ENCODE data around the gene DRAXIN.

DRAXIN gene

GRCh38 chr1:11691302-11691914 is at the start of gene DRAXIN:
Gene DRAXIN, plus strand, starts transcription at chr1:11691710. Its CDS starts 14,549 bp downstream, at chr1:11706259.
- DNase-seq, result peak; percentile 67

- no peak for DNase-seq
These were observed 49.7 kb upstream of the DRAXIN start for GRCh38 chr1:11641776-11642305.

DNA sequence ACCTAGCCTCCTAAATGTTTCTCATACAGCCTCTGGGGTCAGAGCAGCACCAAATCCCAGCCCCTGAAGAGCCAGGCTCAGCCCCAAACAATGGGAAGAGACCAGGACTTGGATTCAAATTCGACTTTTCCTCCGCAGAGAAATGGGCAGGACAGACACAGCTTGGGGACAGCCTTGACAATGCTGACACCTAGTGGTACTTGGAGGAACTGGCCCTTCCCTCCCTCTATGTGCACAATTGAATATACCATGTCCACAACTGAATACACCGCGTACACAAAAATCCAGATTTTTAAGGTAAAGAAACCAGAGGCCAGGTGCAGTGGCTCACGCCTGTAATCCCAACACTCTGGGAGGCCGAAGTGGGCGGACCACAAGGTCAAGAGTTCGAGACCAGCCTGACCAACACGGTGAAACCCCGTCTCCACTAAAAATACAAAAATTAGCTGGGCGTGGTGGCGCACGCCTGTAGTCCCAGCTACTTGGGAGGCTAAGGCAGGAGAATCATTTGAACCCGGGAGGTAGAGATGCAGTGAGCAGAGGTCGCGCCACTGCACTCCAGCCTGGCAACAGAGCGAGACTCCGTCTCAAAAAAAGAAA is 49.0 kb upstream of the DRAXIN start:
- DNase-seq, result peak; percentile 44

DNA sequence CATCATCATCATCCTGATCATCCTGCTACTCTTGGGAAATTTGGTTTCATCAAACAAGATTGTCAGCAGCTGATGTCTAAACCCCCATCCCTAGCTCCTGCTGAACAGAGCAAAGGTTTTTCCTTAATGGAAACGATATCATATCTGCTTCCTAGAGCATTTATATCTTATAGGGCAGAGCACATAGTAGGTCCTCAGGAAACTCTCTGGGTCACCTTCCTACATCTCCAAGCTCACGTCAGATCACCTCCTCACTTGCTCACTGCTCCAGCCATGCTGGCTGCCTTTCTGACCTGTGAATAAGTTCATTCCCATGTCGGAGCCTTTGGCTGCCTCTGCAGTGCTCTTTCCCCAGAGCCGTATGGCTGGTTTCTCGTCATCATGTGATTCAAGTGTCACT is 47.7 kb upstream of the DRAXIN start:
- no peak for DNase-seq

GRCh38 chr1:11645270-11645669 is 46.2 kb upstream of the DRAXIN start:
- no peak for DNase-seq

DNA sequence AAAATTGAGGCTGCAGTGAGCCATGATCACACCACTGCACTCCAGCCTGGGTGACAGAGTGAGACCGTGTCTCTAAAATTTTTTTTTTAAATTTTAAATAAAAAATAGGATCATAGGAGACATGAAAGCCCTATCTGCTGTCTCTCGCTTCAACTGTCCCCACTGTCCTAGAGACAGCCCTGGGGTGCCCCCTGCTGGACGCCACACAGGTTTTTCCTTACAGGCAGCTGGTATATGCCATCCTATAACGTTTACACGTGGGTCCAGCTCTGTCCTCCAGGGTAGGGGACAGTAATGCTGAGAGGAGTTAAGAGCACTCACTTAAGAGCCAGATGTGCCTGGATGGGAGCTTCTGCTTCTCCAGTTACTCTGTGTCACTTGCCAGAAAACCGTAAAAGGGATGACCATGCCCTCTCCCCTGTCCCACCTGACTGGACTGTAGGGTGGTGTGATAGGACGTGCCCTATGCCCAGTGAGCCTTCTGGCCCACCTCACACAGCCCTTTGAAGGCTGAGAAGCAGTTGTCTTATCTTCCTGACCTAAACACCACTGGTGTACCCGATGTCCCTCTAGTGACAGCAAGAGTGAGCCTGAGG is 45.7 kb upstream of the DRAXIN start:
- DNase-seq, result peak; percentile 78

- no peak for DNase-seq
These were observed 45.2 kb upstream of the DRAXIN start for GRCh38 chr1:11646317-11646716.

DNA sequence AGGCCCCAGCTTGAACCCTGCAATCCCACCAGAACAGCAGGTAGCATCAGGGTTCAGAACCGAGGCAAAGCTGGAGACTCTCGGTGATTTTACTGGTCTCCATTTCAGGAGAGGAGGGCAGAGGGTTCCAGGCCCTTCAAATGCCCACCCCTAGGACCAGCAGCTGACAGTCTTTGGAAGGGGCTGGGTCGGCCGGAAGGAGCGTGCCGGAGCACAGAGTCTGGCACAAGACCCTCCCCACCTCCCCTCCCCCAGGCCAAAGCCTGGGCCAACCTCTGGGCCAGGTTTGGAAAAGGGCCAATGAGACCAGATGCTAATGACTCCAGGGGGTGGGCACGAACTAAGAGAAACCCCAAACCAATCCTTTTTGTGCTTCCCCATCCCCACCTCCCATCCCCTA is 44.2 kb upstream of the DRAXIN start:
- DNase-seq, result no peak

GRCh38 chr1:11648039-11648438 is 43.5 kb upstream of the DRAXIN start:
- DNase-seq, result no peak

DNA sequence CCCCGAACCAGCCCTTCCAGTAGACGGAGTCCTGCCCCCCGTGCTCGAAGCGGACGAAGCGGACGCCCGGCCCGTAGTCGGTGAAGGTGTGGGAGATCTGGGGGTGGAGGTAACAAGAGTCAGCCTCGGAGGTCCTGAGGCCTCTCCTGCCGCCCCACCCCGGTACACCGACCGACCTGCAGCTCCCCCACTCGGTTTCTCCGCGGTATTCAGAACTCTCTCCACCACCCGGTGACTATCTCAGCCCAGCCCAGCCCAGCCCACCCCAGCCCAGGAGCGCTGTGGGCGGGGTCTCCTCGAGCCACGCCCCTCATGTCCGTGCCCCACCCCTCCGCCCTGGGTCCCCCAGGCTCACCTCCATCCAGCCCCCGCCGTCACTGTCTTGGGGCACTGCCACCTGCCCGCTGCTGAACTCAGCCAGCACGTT is 42.8 kb upstream of the DRAXIN start:
- no peak for DNase-seq

DNA sequence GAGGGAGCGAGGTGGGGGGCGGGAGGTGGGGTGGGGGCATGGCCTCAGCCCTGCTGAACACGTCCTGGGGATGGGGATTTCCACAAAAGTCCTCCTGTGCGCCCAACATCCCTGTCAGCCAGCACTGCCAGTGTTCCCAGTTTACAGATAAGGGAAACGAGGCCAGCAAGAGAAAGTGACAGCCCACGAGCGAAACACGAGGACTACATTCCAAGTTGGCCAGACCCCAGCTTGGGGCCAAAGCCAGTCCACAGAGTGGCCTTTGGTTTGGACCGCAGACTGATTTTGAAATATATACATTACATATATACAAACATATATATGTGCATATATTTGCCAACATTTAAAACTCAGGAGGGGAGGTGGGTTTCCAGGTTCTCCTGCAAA is 42.3 kb upstream of the DRAXIN start:
- DNase-seq, result no peak

DNA sequence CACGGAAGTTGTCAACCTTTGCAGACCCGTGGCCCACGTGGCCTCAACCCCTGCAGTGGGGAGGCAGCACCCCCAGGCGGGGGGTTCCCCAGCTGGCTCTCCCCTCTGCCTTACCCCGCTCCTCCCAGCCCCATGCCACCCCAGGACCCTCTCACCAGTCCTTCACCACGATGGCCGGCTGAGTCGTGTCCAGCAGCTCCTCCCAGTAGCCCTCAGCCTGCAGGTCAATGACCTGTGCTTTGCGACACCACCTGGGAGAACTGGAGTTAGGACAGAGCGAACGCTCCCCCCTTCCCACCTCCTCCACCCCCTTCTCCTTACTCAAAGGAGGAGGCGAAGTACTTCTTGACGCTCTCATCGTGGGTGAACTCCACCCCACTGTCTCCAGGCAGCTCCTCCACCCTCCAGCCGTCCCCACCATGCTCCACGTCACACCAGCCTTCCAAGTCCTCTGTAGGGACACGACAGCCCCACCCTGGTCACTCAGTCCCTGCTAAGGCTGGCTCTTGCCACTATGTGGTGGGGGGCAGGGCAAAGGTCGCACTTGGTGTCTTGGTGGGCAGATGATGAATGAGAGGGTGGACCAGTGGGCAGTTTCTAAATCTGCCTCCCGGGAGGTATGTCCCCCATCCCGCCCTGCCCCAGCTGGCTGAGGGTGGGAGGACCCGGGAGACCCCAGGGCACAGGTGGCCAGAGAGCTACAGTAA is 41.7 kb upstream of the DRAXIN start:
- no peak for DNase-seq

DNA sequence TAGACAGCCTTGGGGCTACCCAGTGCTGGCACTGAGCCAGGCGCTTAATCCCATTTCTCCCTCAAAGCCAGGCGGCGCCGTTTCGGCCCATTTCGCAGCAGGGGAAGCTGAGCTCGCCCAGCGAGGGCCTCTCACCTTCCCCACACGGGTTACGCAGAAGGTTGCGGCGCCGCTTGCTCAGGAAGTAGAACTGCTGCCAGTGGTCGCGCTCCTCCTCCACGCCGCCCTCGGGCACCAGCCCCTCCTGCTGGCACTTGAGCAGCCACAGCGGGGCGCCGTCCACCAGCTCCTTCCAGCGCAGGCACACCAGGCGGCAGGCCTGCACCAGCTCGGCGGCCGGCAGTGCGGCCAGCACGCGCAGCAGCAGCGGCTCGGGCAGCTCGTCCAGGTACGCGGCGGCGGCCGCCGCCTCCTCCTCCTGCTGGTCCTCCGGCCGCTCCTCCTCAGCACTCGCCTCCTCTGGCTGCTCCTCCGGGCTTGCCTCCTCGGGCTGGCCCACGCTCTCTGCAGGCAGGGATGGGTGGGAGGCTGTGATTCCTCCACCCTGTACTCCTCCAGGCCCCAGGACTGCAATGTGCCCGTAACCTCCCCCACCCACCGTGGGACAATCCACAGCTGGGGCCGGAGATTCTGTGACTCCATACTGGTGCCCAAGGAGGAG is 41.0 kb upstream of the DRAXIN start:
- peak; percentile 78 for DNase-seq

DNA sequence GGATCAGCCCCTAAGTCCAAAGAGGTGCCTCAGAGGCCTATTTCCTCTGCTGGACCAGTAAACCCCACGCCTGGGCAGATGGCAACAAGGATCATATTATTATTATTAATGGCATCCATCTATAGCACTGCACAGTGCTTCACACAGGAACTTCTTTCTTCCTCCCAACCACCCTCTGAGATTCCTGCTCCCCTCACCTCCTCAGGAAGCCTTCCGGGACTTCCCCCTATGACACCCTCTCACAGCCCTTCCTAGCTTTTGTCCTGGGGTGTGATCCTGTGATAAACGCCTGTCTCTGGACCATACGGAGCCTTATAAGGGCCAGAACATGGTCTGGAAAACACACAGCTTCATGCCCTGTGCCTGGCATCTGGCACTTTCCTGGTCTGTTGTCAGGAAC is 40.5 kb upstream of the DRAXIN start:
- no peak for DNase-seq

DNA sequence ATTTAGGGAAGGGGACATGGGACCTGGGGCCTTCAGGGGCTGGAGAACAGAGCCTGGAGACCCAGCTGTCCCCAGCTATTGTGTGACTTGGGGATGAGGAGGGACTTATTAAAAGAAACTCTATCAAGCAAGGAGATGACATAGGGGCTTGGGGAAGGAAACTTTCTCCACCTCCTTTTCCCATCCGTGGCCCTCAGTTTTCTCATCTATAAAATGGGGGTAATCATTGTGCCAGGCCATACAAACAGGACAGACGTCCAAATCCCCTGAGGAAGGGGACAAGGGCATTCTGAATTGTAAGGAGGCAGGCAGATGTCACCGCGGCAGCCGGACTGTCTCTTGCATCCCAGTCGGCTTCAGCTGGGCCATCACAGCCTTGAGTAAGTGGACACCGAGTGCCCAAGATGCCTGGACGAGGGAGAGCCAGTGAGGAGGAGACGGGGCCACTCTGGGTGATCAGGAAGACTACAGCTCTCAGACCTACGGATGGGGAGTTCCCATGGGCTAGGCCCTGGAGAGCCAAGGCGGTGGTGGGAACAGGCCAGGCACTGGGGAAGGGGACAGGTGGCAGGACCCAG is 39.2 kb upstream of the DRAXIN start:
- no peak for DNase-seq

DNA sequence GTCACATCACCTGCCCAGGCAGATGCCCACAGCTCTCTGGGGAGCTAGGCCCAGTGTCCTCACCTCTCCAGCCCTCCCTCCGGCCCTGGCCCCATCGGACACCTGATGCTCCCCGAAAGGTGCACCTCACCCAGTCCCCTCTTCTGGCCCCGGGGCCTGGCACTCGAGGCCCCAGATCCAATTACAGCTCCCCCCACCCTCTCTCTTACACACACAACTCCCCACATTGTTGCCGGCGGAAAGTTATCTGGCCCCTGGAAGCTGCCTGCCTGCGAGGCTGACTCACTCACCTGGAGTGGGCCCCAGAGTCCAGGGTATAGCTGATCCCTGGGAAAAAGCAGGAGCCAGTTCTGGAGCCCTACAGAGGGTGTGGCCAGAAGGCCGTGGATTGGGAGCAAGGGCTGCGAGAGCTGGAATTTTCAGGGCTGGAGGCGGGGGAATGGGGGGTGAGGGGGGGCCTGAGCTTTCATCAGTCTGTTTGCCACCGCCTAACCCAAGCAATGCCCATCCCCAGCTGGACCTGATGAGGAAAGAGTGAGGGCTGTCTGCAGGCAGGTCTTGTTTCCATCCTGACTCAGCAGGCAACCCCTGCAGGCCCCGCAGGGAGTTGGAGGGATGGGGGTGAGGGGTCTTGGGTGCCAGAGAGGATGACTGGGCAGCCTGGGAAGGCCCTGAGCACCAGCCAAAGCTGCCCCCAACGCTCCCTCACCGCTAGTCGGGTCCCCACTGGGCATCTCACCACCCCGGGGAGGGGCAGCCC is 38.2 kb upstream of the DRAXIN start:
- DNase-seq, result no peak

- no peak for DNase-seq
These were observed 37.7 kb upstream of the DRAXIN start for GRCh38 chr1:11653861-11654136.

- peak; percentile 26 for DNase-seq
These were observed 37.2 kb upstream of the DRAXIN start, which contains the start of the genes FBXO2 and FBXO44 for GRCh38 chr1:11654137-11654938. Gene FBXO2, minus strand, starts transcription at chr1:11654429. Its CDS starts 89 bp downstream, at chr1:11654340. Gene FBXO44, plus strand, starts transcription at chr1:11654877. Its CDS starts 959 bp downstream, at chr1:11655836.

DNA sequence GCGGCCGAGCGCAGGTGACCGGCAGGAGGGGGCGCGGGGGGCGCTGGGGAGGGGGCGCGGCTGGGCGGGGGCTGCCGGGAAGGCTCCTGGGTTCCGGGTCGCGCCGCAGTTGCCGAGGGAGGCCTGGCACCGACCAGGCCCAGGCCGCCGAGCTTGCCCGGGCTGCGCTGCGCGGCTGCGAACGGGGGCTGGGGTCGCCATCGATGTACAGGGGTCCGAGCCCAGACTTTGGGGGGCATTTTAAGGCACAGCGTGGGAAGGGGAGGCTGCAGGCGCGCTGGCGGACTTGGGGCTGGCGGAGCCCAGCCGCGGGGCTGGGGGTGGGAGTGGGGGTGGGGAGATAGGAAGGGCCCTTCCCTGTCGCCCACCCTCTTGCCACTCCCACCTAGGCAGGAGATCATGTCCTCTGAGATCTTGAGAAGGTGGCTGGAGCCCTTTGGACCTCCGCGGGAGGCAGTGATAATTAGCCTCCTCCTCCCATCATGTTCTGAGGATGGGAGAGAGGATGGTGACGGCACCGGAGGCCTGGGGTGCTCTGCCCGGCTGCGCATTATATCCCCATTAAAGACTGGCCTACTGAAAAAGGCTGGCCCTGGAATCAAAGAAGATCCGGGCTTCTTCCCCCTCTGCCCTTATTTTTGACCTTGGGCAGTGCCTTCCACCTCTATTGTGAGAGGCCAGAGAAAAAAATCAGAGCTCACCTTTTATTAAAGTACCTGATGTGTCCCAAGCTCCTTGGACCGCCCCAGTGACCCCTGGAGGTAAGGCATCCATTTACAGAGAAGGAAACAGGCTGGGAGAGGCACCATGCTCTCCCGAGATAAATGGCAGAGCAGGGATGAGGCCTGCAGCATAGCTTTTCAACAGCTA is 36.3 kb upstream of the DRAXIN start:
- DNase-seq, result no peak

DNA sequence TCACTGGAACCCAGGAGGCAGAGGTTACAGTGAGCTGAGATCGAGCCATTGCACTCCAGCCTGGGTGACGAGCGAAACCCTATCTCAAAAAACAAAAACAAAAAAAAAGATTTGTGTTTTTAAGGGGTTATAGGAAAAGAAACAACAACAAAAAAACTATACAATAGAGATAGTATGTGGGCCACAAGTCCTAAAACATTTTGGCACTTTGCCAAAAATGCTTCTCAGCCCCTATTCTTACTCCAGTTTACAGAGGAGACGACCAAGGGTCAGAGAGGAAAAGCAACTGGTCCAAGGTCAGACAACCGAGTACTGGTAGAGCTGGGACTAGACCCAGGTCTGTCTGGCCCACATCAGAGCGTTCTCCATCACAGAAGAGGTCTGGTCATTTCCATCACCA is 33.9 kb upstream of the DRAXIN start:
- no peak for DNase-seq
